Measurements from ENCODE around the gene LRTM2.

LRTM2 gene

GRCh38 chr12:1799051-1799881 lies 21.1 kb upstream of the LRTM2 start:
- DNase-seq (ENCODE audit: extremely low read depth, low read depth): no peak
- TF ChIP-seq CTCF (IDR thresholded peaks at IDR 0.05; ENCODE audit: low read depth, low read length): no peak

- DNase-seq (ENCODE audit: extremely low read depth, low read depth): no peak
- no peak for TF ChIP-seq CTCF (IDR thresholded peaks at IDR 0.05; ENCODE audit: low read depth, low read length)
Observed at GRCh38 chr12:1799882-1800400, 20.4 kb upstream of the LRTM2 start.

- peak; percentile 49 for TF ChIP-seq CTCF (IDR thresholded peaks at IDR 0.05; ENCODE audit: low read depth, low read length)
- no peak for DNase-seq (ENCODE audit: extremely low read depth, low read depth)
Observed at GRCh38 chr12:1800401-1801302, 19.7 kb upstream of the LRTM2 start.

- DNase-seq (ENCODE audit: extremely low read depth, low read depth): no peak
- no peak for TF ChIP-seq CTCF (IDR thresholded peaks at IDR 0.05; ENCODE audit: low read depth, low read length)
Observed at GRCh38 chr12:1801303-1801975, 18.9 kb upstream of the LRTM2 start.

GRCh38 chr12:1803736-1804135 lies 16.6 kb upstream of the LRTM2 start:
- TF ChIP-seq CTCF (IDR thresholded peaks at IDR 0.05; ENCODE audit: low read depth, low read length): no peak
- no peak for DNase-seq (ENCODE audit: extremely low read depth, low read depth)

- TF ChIP-seq CTCF (IDR thresholded peaks at IDR 0.05; ENCODE audit: low read depth, low read length): no peak
- peak; percentile 80 for DNase-seq (ENCODE audit: extremely low read depth, low read depth)
Observed at GRCh38 chr12:1804545-1805332, 15.6 kb upstream of the LRTM2 start.
